Suppressor macrophage treated with lipopolysaccharide for 1 hour (primary cell): ENCODE data around the gene ERF.
"Not testable (repeated sequence)": the region's sequence is repeated elsewhere in the genome, so short reads cannot be mapped to it uniquely, and the experiment has no call there.

Source experiments
- DNase-seq, 3 donors: peaks; one replicate each; pipeline ENCODE4 v3.0.0-alpha.2; 2020 to 2022

The ERF gene

GRCh38 chr19:42273407-42274064, 18.6 kb upstream of the ERF start:
- no peak for DNase-seq

GRCh38 chr19:42272989-42273406, 18.1 kb upstream of the ERF start:
- DNase-seq: no peak

- no peak for DNase-seq
Observed at GRCh38 chr19:42272535-42272897, 17.6 kb upstream of the ERF start.

- DNase-seq: no peak
Observed at GRCh38 chr19:42271861-42272534, 17.1 kb upstream of the ERF start.

- no peak for DNase-seq
Observed at GRCh38 chr19:42271045-42271419, 16.1 kb upstream of the ERF start.

- peak; percentile 81 to 86 (median 86) for DNase-seq
Observed at GRCh38 chr19:42270346-42271044, 15.6 kb upstream of the ERF start.

- no peak for DNase-seq
Observed at GRCh38 chr19:42269478-42270345, 14.8 kb upstream of the ERF start.

- peak; percentile 100 for DNase-seq
Observed at GRCh38 chr19:42268704-42269477, 14.0 kb upstream of the ERF start, which contains the start of gene CIC. CIC (plus strand) TSS chr19:42269252; CDS start chr19:42271784, 2,532 bp downstream.

GRCh38 chr19:42268142-42268703, 13.3 kb upstream of the ERF start:
- peak; percentile 99 to 100 (median 100) for DNase-seq

GRCh38 chr19:42267644-42268141, 12.8 kb upstream of the ERF start:
- DNase-seq: no peak

- DNase-seq: not testable (repeated sequence)
Observed at GRCh38 chr19:42266928-42267603, 12.1 kb upstream of the ERF start.

- DNase-seq: not testable (repeated sequence)
Observed at GRCh38 chr19:42266105-42266504, 11.2 kb upstream of the ERF start.

GRCh38 chr19:42261763-42262162, 6.8 kb upstream of the ERF start:
- DNase-seq: no peak

GRCh38 chr19:42257842-42258241, 2.9 kb upstream of the ERF start:
- DNase-seq: not testable (repeated sequence)

- peak in 2 of 3 donors; percentile 37 to 49 for DNase-seq
Observed at GRCh38 chr19:42255766-42256745, 1.1 kb upstream of the ERF start.

- DNase-seq: peak; percentile 76 to 87 (median 82)
Observed at GRCh38 chr19:42254089-42254849, 659 bp downstream of the ERF start.

GRCh38 chr19:42253245-42254088, 1.5 kb downstream of the ERF start:
- DNase-seq: peak; percentile 54 to 64 (median 56)
